Tibial nerve (tissue), 4 donors: Measurements from ENCODE around the gene IFITM10.

Experiments
- CTCF ChIP-seq, 5 experiments: fragments of 200-600 bp in 3 of 5; fragments of 450-650 bp in 2 of 5; sonication (generic) in 3 of 5; IDR thresholded peaks; one replicate each; pipeline ENCODE4 v1.5.1; 2016 to 2019; ENCODE audit warnings: antibody characterized with exemption in 5 of 5, mild to moderate bottlenecking in 3 of 5, moderate library complexity in 2 of 5
- EP300 ChIP-seq, 2 donors: sonication (generic); formaldehyde crosslinking; IDR thresholded peaks; one replicate each; pipeline ENCODE4 v1.6.1; 2017; ENCODE audit warnings: antibody characterized with exemption in 2 of 2, mild to moderate bottlenecking in 1 of 2

- TF ChIP-seq EP300 (IDR thresholded peaks at IDR 0.05) (peak in 1 of 2 donors; percentile 21), CTCF (IDR thresholded peaks at IDR 0.05) (no peak)
These were observed 11.6 kb upstream of the IFITM10 start for GRCh38 chr11:1761857-1762536.
